HTERT RPE-1 (cell line): ENCODE data around the gene SNAPC4.
"Not testable (repeated sequence)": the region's sequence is repeated elsewhere in the genome, so short reads cannot be mapped to it uniquely, and the experiment has no call there.

Experiments
- in situ Hi-C: fragments of 300-500 bp; cut with MboI; formaldehyde crosslinking; loops from 4 replicates; pipeline ENCODE4 v1.14.3; 2020; ENCODE audit warnings: low sequenced_read_pairs

SNAPC4 gene

GRCh38 chr9:136433849-136434579, 34.0 kb upstream of the SNAPC4 start:
- in situ Hi-C loops = no loop called here

- in situ Hi-C loops = no loop called here
Observed at GRCh38 chr9:136433043-136433715, 33.2 kb upstream of the SNAPC4 start.

- in situ Hi-C loops = no loop called here
Observed at GRCh38 chr9:136432591-136432990, 32.6 kb upstream of the SNAPC4 start.

- in situ Hi-C loops = no loop called here
Observed at GRCh38 chr9:136431782-136432350, 31.9 kb upstream of the SNAPC4 start.

GRCh38 chr9:136430588-136431234, 30.7 kb upstream of the SNAPC4 start:
- in situ Hi-C loops = no loop called here

- in situ Hi-C loops = no loop called here
Observed at GRCh38 chr9:136429683-136430491, 29.9 kb upstream of the SNAPC4 start.

GRCh38 chr9:136429075-136429628, 29.2 kb upstream of the SNAPC4 start:
- in situ Hi-C loops = no loop called here

- in situ Hi-C loops = no loop called here
Observed at GRCh38 chr9:136426787-136427186, 26.8 kb upstream of the SNAPC4 start.

- in situ Hi-C loops = not testable (repeated sequence)
Observed at GRCh38 chr9:136425367-136425766, 25.4 kb upstream of the SNAPC4 start.

GRCh38 chr9:136424750-136425362, 24.9 kb upstream of the SNAPC4 start:
- in situ Hi-C loops = no loop called here

- in situ Hi-C loops = no loop called here
Observed at GRCh38 chr9:136423432-136424146, 23.6 kb upstream of the SNAPC4 start.

GRCh38 chr9:136422876-136423275, 22.9 kb upstream of the SNAPC4 start:
- in situ Hi-C loops = no loop called here

GRCh38 chr9:136421791-136422190, 21.8 kb upstream of the SNAPC4 start:
- in situ Hi-C loops = no loop called here

- in situ Hi-C loops = no loop called here
Observed at GRCh38 chr9:136419092-136419420, 19.1 kb upstream of the SNAPC4 start.

- in situ Hi-C loops = no loop called here
Observed at GRCh38 chr9:136418182-136419091, 18.5 kb upstream of the SNAPC4 start.

GRCh38 chr9:136416914-136417313, 16.9 kb upstream of the SNAPC4 start:
- in situ Hi-C loops = no loop called here

- in situ Hi-C loops = no loop called here
Observed at GRCh38 chr9:136416427-136416826, 16.5 kb upstream of the SNAPC4 start.

GRCh38 chr9:136412962-136413361, 13.0 kb upstream of the SNAPC4 start:
- in situ Hi-C loops = no loop called here

GRCh38 chr9:136411378-136411777, 11.4 kb upstream of the SNAPC4 start:
- in situ Hi-C loops = no loop called here
